C4-2B (cell line): ENCODE data around the gene RIMKLA.

ENCODE experiments used
- H3K27ac ChIP-seq: fragments of 450-650 bp; 2 replicates; pipeline ENCODE4 v1.5.1; 2017
- ZFX ChIP-seq: fragments of 450-650 bp; IDR thresholded peaks from 2 replicates; pipeline ENCODE4 v1.6.1; 2017
- TF ChIP-seq, protein P1 (sequence below): fragments of 450-650 bp; conservative IDR thresholded peaks from 2 replicates; pipeline ENCODE4 v1.5.1; 2017; ENCODE audit warnings: mild to moderate bottlenecking

RIMKLA gene

DNA sequence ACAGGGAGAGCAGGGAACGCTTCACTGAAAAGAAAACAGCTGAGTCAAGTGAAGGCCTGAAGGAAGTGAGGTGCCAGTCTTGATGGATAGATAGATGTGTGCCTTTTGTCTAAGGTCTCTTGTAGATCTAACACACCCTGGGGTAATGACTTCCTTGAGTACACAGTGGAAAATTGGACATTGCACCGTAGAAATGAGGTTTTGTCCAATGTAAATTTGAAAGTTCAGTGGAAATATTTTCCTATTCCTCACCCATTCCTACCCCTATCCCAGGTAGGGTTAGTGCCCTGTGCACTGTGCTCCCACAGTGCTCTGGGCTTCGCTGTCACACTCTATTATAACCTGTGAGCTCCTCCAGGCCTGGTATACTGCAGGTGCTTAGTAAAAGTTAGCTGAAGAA, 50.9 kb downstream of the RIMKLA start:
- no peak for TF ChIP-seq ZFX
- TF ChIP-seq, protein P1, sequence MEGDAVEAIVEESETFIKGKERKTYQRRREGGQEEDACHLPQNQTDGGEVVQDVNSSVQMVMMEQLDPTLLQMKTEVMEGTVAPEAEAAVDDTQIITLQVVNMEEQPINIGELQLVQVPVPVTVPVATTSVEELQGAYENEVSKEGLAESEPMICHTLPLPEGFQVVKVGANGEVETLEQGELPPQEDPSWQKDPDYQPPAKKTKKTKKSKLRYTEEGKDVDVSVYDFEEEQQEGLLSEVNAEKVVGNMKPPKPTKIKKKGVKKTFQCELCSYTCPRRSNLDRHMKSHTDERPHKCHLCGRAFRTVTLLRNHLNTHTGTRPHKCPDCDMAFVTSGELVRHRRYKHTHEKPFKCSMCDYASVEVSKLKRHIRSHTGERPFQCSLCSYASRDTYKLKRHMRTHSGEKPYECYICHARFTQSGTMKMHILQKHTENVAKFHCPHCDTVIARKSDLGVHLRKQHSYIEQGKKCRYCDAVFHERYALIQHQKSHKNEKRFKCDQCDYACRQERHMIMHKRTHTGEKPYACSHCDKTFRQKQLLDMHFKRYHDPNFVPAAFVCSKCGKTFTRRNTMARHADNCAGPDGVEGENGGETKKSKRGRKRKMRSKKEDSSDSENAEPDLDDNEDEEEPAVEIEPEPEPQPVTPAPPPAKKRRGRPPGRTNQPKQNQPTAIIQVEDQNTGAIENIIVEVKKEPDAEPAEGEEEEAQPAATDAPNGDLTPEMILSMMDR, result no peak
- H3K27ac ChIP-seq, result no peak overlapping the region

DNA sequence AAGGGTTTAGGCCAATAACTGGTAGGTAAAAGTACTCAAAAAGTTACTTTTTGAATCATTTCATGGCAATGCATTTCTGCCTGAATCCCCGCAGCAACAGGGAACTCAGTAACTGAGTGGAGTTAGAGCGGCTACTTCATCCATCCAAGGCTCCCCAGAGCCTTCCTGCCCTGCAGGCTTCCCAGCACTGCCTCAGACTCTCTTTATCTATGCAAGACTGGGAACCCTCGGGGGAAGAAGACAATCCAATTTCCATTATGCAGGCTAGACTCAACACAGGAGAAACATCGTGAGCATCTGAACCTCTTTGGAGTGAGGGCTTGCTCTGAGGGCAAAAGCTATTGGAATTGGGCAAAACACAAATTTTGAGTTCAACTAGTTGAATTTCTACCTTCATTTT, 52.1 kb downstream of the RIMKLA start:
- H3K27ac ChIP-seq, result no peak overlapping the region
- TF ChIP-seq, protein P1, result no peak
- no peak for TF ChIP-seq ZFX

DNA sequence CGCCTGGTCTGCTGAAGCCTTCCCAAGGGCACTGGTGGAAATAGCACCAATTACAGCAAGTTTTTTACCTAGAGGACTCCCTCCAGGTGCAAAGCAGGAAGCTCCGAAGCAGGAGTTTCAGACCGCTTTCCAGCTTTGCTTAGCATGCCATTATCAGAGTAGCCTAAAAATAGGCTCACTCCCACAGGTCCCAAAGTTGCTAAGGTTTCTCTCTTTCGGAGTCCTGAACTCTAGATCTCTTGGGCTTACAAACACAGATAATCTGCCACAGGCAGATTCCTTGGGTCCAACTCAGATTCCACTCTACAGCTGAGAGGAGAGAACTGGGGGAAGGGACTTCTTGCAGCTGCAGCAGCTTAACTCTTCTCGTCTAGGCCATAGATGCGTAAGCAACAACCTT, 52.8 kb downstream of the RIMKLA start:
- no peak overlapping the region for H3K27ac ChIP-seq
- no peak for TF ChIP-seq ZFX
- TF ChIP-seq, protein P1, result no peak

DNA sequence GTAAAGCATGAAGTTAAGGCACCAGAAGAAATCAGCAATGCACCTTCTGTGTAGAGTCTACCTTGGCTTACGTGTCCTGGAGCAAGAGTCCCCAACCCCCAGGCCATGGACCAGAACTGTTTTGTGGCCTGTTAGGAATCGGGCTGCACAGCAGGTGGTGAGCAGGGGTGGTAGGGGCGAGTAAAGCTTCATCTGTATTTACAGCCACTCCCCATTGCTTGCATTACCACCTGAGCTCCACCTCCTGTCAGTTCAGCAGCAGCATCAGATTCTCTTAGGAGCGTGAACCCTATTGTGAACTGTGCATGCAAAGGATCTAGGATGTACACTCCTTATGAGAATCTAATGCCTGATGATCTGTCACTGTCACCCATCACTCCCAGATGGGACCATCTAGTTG, 53.7 kb downstream of the RIMKLA start:
- no peak overlapping the region for H3K27ac ChIP-seq
- TF ChIP-seq ZFX, result no peak

DNA sequence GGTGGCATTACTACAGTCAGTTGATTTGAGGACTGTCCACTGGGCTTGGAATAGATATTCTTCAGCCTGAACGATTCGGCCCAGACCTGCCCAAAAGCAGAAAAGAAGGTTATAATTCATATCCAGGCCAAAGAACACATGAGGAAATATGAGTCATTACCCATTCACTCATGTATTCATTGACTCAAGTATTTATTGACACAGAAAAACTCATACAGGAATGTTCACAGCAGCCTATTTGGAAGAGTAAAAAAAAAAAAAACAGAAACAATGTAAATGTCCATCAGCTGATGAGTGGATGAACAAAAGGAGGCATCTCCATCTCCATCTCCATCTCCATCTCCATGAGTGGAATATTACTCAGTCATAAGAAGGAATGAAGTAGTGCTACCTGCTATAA, 59.3 kb downstream of the RIMKLA start:
- H3K27ac ChIP-seq, result no peak overlapping the region
- TF ChIP-seq, protein P1, result no peak

DNA sequence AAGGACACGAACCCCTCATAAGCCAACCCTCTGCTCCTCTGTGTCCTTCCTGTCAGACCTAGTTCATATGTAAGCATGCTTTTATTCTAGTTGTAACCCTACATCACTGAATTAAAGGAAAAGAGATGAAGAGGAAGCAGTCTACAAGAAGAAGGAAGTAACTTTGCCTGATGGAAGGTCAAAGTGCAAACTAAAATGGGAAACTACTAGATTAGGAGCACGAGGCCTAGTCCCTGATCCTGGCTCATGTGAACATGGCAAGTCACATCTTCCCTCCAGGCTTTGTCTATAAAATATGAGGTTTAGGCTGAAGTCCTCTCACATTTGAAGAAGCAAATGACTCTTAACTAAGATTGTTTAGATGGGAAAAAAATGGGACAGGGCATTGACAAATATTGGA, 62.1 kb downstream of the RIMKLA start:
- TF ChIP-seq, protein P1, result no peak
- no peak for TF ChIP-seq ZFX
- H3K27ac ChIP-seq, result no peak overlapping the region

DNA sequence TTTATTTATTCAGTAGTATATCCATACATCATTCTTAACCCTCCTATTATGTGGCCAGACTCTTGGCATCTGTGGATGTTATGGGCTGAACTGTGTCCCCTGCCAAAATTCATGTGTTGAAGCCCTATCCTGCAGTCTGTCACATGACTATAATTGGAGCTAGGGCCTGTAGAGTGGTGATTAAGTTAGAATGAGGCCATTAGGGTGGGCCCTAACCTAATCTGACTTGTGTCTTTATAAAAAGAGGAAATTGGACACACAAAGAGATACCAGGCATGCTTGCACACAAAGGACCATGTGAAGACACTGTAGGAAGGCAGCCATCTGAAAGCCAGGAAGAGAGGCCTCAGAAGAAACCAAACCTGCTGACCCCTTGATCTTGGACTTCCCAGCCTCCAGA, 68.7 kb downstream of the RIMKLA start:
- TF ChIP-seq ZFX, result no peak
- TF ChIP-seq, protein P1, result no peak
- H3K27ac ChIP-seq, result no peak overlapping the region

DNA sequence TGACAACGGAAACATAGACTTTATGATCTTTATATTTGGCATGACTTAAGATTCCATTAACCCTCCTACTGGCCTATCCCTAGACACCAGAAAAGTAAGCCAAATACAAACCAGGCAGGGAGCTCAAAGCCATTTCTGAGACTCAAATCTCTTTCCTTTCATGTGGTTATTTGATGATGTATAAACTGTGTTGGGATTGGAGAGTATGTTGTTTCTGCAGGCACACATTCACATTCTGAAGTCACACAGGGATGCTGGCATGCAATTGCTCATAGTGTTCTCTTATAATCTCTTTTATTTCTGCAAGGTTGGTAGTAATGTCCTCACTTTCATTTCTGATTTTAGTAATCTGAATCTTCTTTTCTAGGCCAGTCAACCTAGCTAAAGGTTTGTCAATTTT, 69.5 kb downstream of the RIMKLA start:
- H3K27ac ChIP-seq, result no peak overlapping the region
- TF ChIP-seq ZFX, result no peak
- TF ChIP-seq, protein P1, result no peak
